Duodenal mucosa (tissue), 2 donors: ENCODE measurements around the gene UBE2Z.

ENCODE experiments used
- H3K27ac ChIP-seq: one replicate; pipeline ENCODE4 v1.7.0; 2013; ENCODE audit warnings: low read depth, low read length
- H3K27me3 ChIP-seq, 2 donors: one replicate each; pipeline ENCODE4 v1.7.0; 2013; ENCODE audit warnings: low read length in 2 of 2, control low read depth in 1 of 2; ENCODE audit not compliant: insufficient read depth in 2 of 2, control insufficient read depth in 1 of 2
- H3K36me3 ChIP-seq, 2 donors: one replicate each; pipeline ENCODE4 v1.7.0; 2013; ENCODE audit warnings: low read length in 2 of 2, control low read depth in 1 of 2; ENCODE audit not compliant: insufficient read depth in 2 of 2, control insufficient read depth in 1 of 2
- H3K4me1 ChIP-seq, 2 donors: one replicate each; pipeline ENCODE4 v1.7.0; 2013; ENCODE audit warnings: low read length in 2 of 2, control low read depth in 1 of 2; ENCODE audit not compliant: insufficient read depth in 2 of 2, control insufficient read depth in 1 of 2
- H3K4me3 ChIP-seq, 2 donors: one replicate each; pipeline ENCODE4 v1.7.0; 2013; ENCODE audit warnings: low read length in 2 of 2, low read depth in 1 of 2
- H3K9ac ChIP-seq, 2 donors: one replicate each; pipeline ENCODE4 v1.7.0; 2013; ENCODE audit warnings: low read length in 2 of 2, low read depth in 1 of 2
- H3K9me3 ChIP-seq, 2 donors: one replicate each; pipeline ENCODE4 v1.7.0; 2013; ENCODE audit warnings: low read length in 2 of 2, control low read depth in 1 of 2; ENCODE audit not compliant: control insufficient read depth in 1 of 2

Gene UBE2Z

GRCh38 chr17:48873696-48874443 lies 34.3 kb upstream of the UBE2Z start:
- Histone ChIP-seq H3K4me1 (peaks cover 47 to 51% of the 10 kb centered on the region in 2 donors), H3K36me3 (no peaks in the 10 kb centered on the region), H3K9me3 (no peaks in the 10 kb centered on the region), H3K27me3 (no peaks in the 10 kb centered on the region), H3K9ac (no peak overlapping the region), H3K4me3 (no peak overlapping the region), H3K27ac (no peak overlapping the region)

GRCh38 chr17:48878920-48879898 lies 29.0 kb upstream of the UBE2Z start:
- Histone ChIP-seq H3K9ac (no peak overlapping the region), H3K36me3 (no peaks in the 10 kb centered on the region), H3K27ac (no peak overlapping the region), H3K4me3 (no peak overlapping the region), H3K9me3 (no peaks in the 10 kb centered on the region), H3K27me3 (no peaks in the 10 kb centered on the region), H3K4me1 (no peaks in the 10 kb centered on the region)

- no peaks in the 10 kb centered on the region for H3K36me3 ChIP-seq
- no peaks in the 10 kb centered on the region for H3K27me3 ChIP-seq
- no peak overlapping the region for H3K27ac ChIP-seq
- H3K4me3 ChIP-seq: no peak overlapping the region
- peaks cover 0 to 3% of the 10 kb centered on the region in 2 donors for H3K4me1 ChIP-seq
- no peak overlapping the region for H3K9ac ChIP-seq
- H3K9me3 ChIP-seq: no peaks in the 10 kb centered on the region
Measured at GRCh38 chr17:48882272-48882671, 25.9 kb upstream of the UBE2Z start.

- Histone ChIP-seq H3K36me3 (no peaks in the 10 kb centered on the region), H3K27ac (no peak overlapping the region), H3K9me3 (no peaks in the 10 kb centered on the region), H3K4me3 (no peak overlapping the region), H3K27me3 (no peaks in the 10 kb centered on the region), H3K9ac (no peak overlapping the region), H3K4me1 (peaks cover 0 to 3% of the 10 kb centered on the region in 2 donors)
Measured at GRCh38 chr17:48883171-48883570, 25.0 kb upstream of the UBE2Z start.

- no peaks in the 10 kb centered on the region for H3K9me3 ChIP-seq
- H3K4me3 ChIP-seq: no peak overlapping the region
- no peak overlapping the region for H3K9ac ChIP-seq
- peaks cover under 1 to 2% of the 10 kb centered on the region in 2 donors for H3K36me3 ChIP-seq
- H3K27ac ChIP-seq: no peak overlapping the region
- no peaks in the 10 kb centered on the region for H3K27me3 ChIP-seq
- H3K4me1 ChIP-seq: peaks cover 24 to 26% of the 10 kb centered on the region in 2 donors
Measured at GRCh38 chr17:48890086-48890485, 18.1 kb upstream of the UBE2Z start.

- Histone ChIP-seq H3K4me3 (peak overlapping the region; percentile 95), H3K27ac (peak overlapping the region; percentile 84), H3K36me3 (peaks cover 7 to 27% of the 10 kb centered on the region in 2 donors), H3K9ac (peak overlapping the region; percentile 55 to 67), H3K4me1 (peaks cover 32 to 39% of the 10 kb centered on the region in 2 donors), H3K27me3 (no peaks in the 10 kb centered on the region), H3K9me3 (no peaks in the 10 kb centered on the region)
Measured at GRCh38 chr17:48892940-48893645, 15.1 kb upstream of the UBE2Z start.

GRCh38 chr17:48893646-48894508 lies 14.3 kb upstream of the UBE2Z start:
- H3K9ac ChIP-seq: peak overlapping the region; percentile 55 to 67
- no peaks in the 10 kb centered on the region for H3K9me3 ChIP-seq
- H3K4me3 ChIP-seq: peak overlapping the region; percentile 95
- peaks cover 32 to 39% of the 10 kb centered on the region in 2 donors for H3K4me1 ChIP-seq
- peaks cover 12 to 30% of the 10 kb centered on the region in 2 donors for H3K36me3 ChIP-seq
- no peaks in the 10 kb centered on the region for H3K27me3 ChIP-seq
- H3K27ac ChIP-seq: peak overlapping the region; percentile 84

GRCh38 chr17:48894886-48895285 lies 13.3 kb upstream of the UBE2Z start:
- peak overlapping the region; percentile 1 to 25 for H3K4me3 ChIP-seq
- H3K9ac ChIP-seq: peak overlapping the region; percentile 8 to 35
- no peak overlapping the region for H3K27ac ChIP-seq
- peaks cover 32 to 39% of the 10 kb centered on the region in 2 donors for H3K4me1 ChIP-seq
- no peaks in the 10 kb centered on the region for H3K9me3 ChIP-seq
- peaks cover 12 to 30% of the 10 kb centered on the region in 2 donors for H3K36me3 ChIP-seq
- no peaks in the 10 kb centered on the region for H3K27me3 ChIP-seq

GRCh38 chr17:48901241-48901640 lies 7.0 kb upstream of the UBE2Z start:
- Histone ChIP-seq H3K27ac (no peak overlapping the region), H3K27me3 (no peaks in the 10 kb centered on the region), H3K9ac (no peak overlapping the region), H3K9me3 (no peaks in the 10 kb centered on the region), H3K36me3 (peaks cover 5 to 19% of the 10 kb centered on the region in 2 donors), H3K4me3 (no peak overlapping the region), H3K4me1 (peaks cover 2 to 3% of the 10 kb centered on the region in 2 donors)
